Psoas muscle (tissue), 8 donors: Measurements from ENCODE around the gene B3GNT9. TPM values are rescaled to one million over a fixed set of nuclear protein-coding genes. Genes with fewer than 3 reads are reported as not detected.

Experiments
- ATAC-seq, 4 donors: fragments of 200-7000 bp; cut with Tn5 transposase; one replicate each; pipeline ENCODE4 v1.9.1; 2020; ENCODE audit warnings: moderate library complexity in 3 of 4, mild to moderate bottlenecking in 2 of 4
- DNase-seq, 2 donors: peaks; one replicate each; pipeline ENCODE4 v3.0.0-alpha.2; 2020
- H3K27ac ChIP-seq: fragments of 200-600 bp; one replicate; pipeline ENCODE4 v1.8.0; 2022
- H3K27me3 ChIP-seq, 3 donors: fragments of 200-600 bp in 1 of 3; one replicate each; pipeline versions ENCODE4 v1.6.1 to v1.8.0; 2013 to 2022; ENCODE audit warnings: low read length in 2 of 3, mild to moderate bottlenecking in 2 of 3, moderate library complexity in 1 of 3; ENCODE audit not compliant: insufficient read depth in 3 of 3
- H3K36me3 ChIP-seq, 2 donors: fragments of 200-600 bp in 1 of 2; one replicate each; pipeline versions ENCODE4 v1.6.1 to v1.8.0; 2013 to 2022; ENCODE audit warnings: low read depth in 1 of 2, mild to moderate bottlenecking in 1 of 2, moderate library complexity in 1 of 2; ENCODE audit not compliant: insufficient read depth in 1 of 2
- H3K4me1 ChIP-seq: fragments of 200-600 bp; one replicate; pipeline ENCODE4 v1.8.0; 2022
- H3K4me3 ChIP-seq: fragments of 200-600 bp; one replicate; pipeline ENCODE4 v1.8.0; 2022; ENCODE audit warnings: mild to moderate bottlenecking
- H3K9me3 ChIP-seq: fragments of 200-600 bp; one replicate; pipeline ENCODE4 v1.8.0; 2022
- CTCF ChIP-seq: fragments of 200-600 bp; IDR thresholded peaks from one replicate; pipeline ENCODE4 v1.8.0; 2022; ENCODE audit warnings: antibody characterized with exemption
- WGBS, 3 donors: extraction: QIAGEN DNeasy Blood & Tissue Kit; methylation state at CpG; one replicate each; pipeline versions ENCODE4 v1.1.6 to v1.1.7; 2013; 5-methylcytosine and 5-hydroxymethylcytosine counted together
- intact Hi-C, 2 donors: fragments of 100-400 bp; cut with DNase I; formaldehyde crosslinking; loops; one replicate each; pipeline versions ENCODE4 v1.11.0 to v1.14.2; 2022
- polyA plus RNA-seq, 3 donors: library from polyadenylated mRNA; stranded (reverse); fragments of 200-250 nt; gene quantifications; one replicate each; pipeline ENCODE4 v1.2.3, GENCODE V29; 2013
- total RNA-seq, 4 donors: library from RNA; stranded (reverse); fragmentation: NEBNext Ultra II Directional in 2 of 4; extraction: Animal tissue kit (Norgen Biotek cat#: 25700) in 2 of 4; gene quantifications; one replicate each; pipeline versions ENCODE4 v1.2.1 to v1.2.4, GENCODE V29; 2021 to 2023
- donor health status: healthy with polysubstance abuse.
- donor health status: DM: no; HTN: no; CAD: no; lungs with moderate emphysema.
- donor health status: Bipolar disorder and iron deficiency.
- donor health status: healthy.
- donor health status: DM: yes; HTN: yes; CAD: no.
- donor health status: DM: no; HTN: no; CAD: no.
- donor health status: DM: no; HTN: no; CAD: no.
- donor health status: DM: yes; HTN: yes; CAD: no.

Gene B3GNT9
- total and polyA plus RNA-seq, 7 donors, result 0.69 to 4.1 (median 1.2) TPM

- DNase-seq, result peak; percentile 82 to 89
- Histone ChIP-seq H3K9me3 (no peaks in the 10 kb centered on the region), H3K36me3 (peaks cover 0 to 20% of the 10 kb centered on the region in 2 donors), H3K4me3 (peak within 1 kb of the TSS; percentile 76), H3K27ac (peak within 1 kb of the TSS; percentile 93), H3K4me1 (peaks cover 43% of the 10 kb centered on the region), H3K27me3 (no peaks in the 10 kb centered on the region)
- TF ChIP-seq CTCF, result no peak
- intact Hi-C loops, result no loop called here
- 2 to 4% (median 2%) methylated on average over 28 to 41 of the region's 41 CpGs for WGBS, 3 donors
- ATAC-seq, result peak; percentile 47 to 63 (median 56)
These were observed 13.8 kb upstream of the B3GNT9 start, which contains the start of gene HSF4 for GRCh38 chr16:67164599-67165061. Gene HSF4 (plus strand): TSS chr16:67164745. CDS start chr16:67164812, 67 bp downstream.

- WGBS, 3 donors, result 0 to 3% (median 3%) methylated on average over 30 to 34 of the region's 34 CpGs
- no peaks in the 10 kb centered on the region for H3K9me3 ChIP-seq
- no peak for TF ChIP-seq CTCF
- peak overlapping the region; percentile 93 for H3K27ac ChIP-seq
- peak in 1 of 2 donors; percentile 26 for DNase-seq
- peak overlapping the region; percentile 76 for H3K4me3 ChIP-seq
- peaks cover 41% of the 10 kb centered on the region for H3K4me1 ChIP-seq
- intact Hi-C loops, result no loop called here
- peaks cover 0 to 18% of the 10 kb centered on the region in 2 donors for H3K36me3 ChIP-seq
- no peaks in the 10 kb centered on the region for H3K27me3 ChIP-seq
- peak in 2 of 4 donors; percentile 6 to 7 for ATAC-seq
These were observed 13.3 kb upstream of the B3GNT9 start for GRCh38 chr16:67163999-67164558.

- 1 to 2% (median 1%) methylated on average over 89 to 99 of the region's 99 CpGs for WGBS, 3 donors
- H3K27ac ChIP-seq, result peak overlapping the region; percentile 93
- H3K4me1 ChIP-seq, result peaks cover 38% of the 10 kb centered on the region
- peak overlapping the region; percentile 76 for H3K4me3 ChIP-seq
- no peaks in the 10 kb centered on the region for H3K27me3 ChIP-seq
- no peak for TF ChIP-seq CTCF
- intact Hi-C loops, result no loop called here
- H3K9me3 ChIP-seq, result no peaks in the 10 kb centered on the region
- ATAC-seq, result peak; percentile 15 to 44 (median 32)
- peak; percentile 58 to 85 for DNase-seq
- peaks cover 0 to 15% of the 10 kb centered on the region in 2 donors for H3K36me3 ChIP-seq
These were observed 12.6 kb upstream of the B3GNT9 start for GRCh38 chr16:67163164-67163998.

GRCh38 chr16:67162506-67163163 lies 11.8 kb upstream of the B3GNT9 start:
- H3K9me3 ChIP-seq, result no peaks in the 10 kb centered on the region
- peaks cover 38% of the 10 kb centered on the region for H3K4me1 ChIP-seq
- peak in 1 of 4 donors; percentile 17 for ATAC-seq
- no peaks in the 10 kb centered on the region for H3K27me3 ChIP-seq
- H3K36me3 ChIP-seq, result peaks cover 0 to 14% of the 10 kb centered on the region in 2 donors
- TF ChIP-seq CTCF, result no peak
- WGBS, 3 donors, result 12 to 18% (median 13%) methylated on average over 40 to 44 of the region's 44 CpGs
- intact Hi-C loops, result no loop called here
- H3K27ac ChIP-seq, result peak overlapping the region; percentile 93
- peak in 1 of 2 donors; percentile 38 for DNase-seq
- peak overlapping the region; percentile 93 for H3K4me3 ChIP-seq
